SK-N-SH (cell line): ENCODE measurements around the gene SHANK2.

Experiments
- CHD2 ChIP-seq: fragments of 150-350 bp; IDR thresholded peaks from 2 replicates; pipeline ENCODE4 v1.6.1; 2018; ENCODE audit warnings: low read length; ENCODE audit not compliant: partially characterized antibody
- CTCF ChIP-seq: fragments of 200-600 bp; sonication (generic); IDR thresholded peaks from 2 replicates; pipeline ENCODE4 v1.6.1; 2017; ENCODE audit warnings: antibody characterized with exemption, mild to moderate bottlenecking, moderate library complexity
- EP300 ChIP-seq, 2 experiments: IDR thresholded peaks; 2 replicates each; pipeline versions ENCODE4 v1.4.0 to v1.6.1; 2012; ENCODE audit warnings: borderline replicate concordance in 1 of 2, low read depth in 1 of 2, low read length in 1 of 2
- FOSL2 ChIP-seq: IDR thresholded peaks from 2 replicates; pipeline ENCODE4 v1.4.0; 2012; ENCODE audit warnings: low read depth, mild to moderate bottlenecking, moderate library complexity, borderline replicate concordance
- GATA2 ChIP-seq: sonication (generic); formaldehyde crosslinking; IDR thresholded peaks from 2 replicates; pipeline ENCODE4 v1.5.0; 2020; ENCODE audit warnings: mild to moderate bottlenecking, missing genetic modification reagents
- PBX3 ChIP-seq: IDR thresholded peaks from 2 replicates; pipeline ENCODE4; 2012
- POLR2AphosphoS5 ChIP-seq: IDR thresholded peaks from 2 replicates; pipeline ENCODE4 v1.6.1; 2012; ENCODE audit warnings: low read depth, low read length
- RAD21 ChIP-seq: IDR thresholded peaks from 2 replicates; pipeline ENCODE4 v1.6.1; 2012; ENCODE audit warnings: mild to moderate bottlenecking, low read length
- REST ChIP-seq: IDR thresholded peaks from 2 replicates; pipeline ENCODE4 v1.6.1; 2012; ENCODE audit warnings: mild to moderate bottlenecking, low read depth, low read length, moderate library complexity
- RFX5 ChIP-seq: IDR thresholded peaks from 2 replicates; pipeline ENCODE4 v1.6.1; 2012; ENCODE audit warnings: mild to moderate bottlenecking, improper control_type of control experiment, low read length
- SIN3A ChIP-seq: IDR thresholded peaks from 2 replicates; pipeline ENCODE4 v1.6.1; 2012; ENCODE audit warnings: low read depth, mild to moderate bottlenecking, low read length, moderate library complexity, borderline replicate concordance
- TCF12 ChIP-seq: IDR thresholded peaks from 2 replicates; pipeline ENCODE4 v1.4.0; 2012
- YY1 ChIP-seq: IDR thresholded peaks from 2 replicates; pipeline ENCODE4 v1.4.0; 2012; ENCODE audit warnings: low read depth, mild to moderate bottlenecking
- ZBTB33 ChIP-seq: IDR thresholded peaks from 2 replicates; pipeline ENCODE4 v1.4.0; 2012; ENCODE audit warnings: low read depth, borderline replicate concordance

- TF ChIP-seq RFX5 (no peak), TCF12 (no peak), POLR2AphosphoS5 (no peak), YY1 (no peak), ZBTB33 (no peak), PBX3 (no peak), GATA2 (CRISPR knock-in tag) (no peak), SIN3A (no peak), CTCF (no peak), RAD21 (no peak), EP300 (IDR thresholded peaks at IDR 0.05; ENCODE audit: borderline replicate concordance in 1 of 2, low read depth in 1 of 2, low read length in 1 of 2) (no peak), FOSL2 (no peak), CHD2 (no peak), REST (no peak)
Measured at GRCh38 chr11:71265559-71266092, 13.2 kb upstream of the SHANK2 start.
